CD4-positive, alpha-beta T cell treated with Interleukin-4 for 4 hours (primary cell): ENCODE results near the gene VIPR1.

ENCODE experiments used
- DNase-seq: peaks from one replicate; pipeline ENCODE4 v3.0.0-alpha.2; 2020

Gene VIPR1

DNA sequence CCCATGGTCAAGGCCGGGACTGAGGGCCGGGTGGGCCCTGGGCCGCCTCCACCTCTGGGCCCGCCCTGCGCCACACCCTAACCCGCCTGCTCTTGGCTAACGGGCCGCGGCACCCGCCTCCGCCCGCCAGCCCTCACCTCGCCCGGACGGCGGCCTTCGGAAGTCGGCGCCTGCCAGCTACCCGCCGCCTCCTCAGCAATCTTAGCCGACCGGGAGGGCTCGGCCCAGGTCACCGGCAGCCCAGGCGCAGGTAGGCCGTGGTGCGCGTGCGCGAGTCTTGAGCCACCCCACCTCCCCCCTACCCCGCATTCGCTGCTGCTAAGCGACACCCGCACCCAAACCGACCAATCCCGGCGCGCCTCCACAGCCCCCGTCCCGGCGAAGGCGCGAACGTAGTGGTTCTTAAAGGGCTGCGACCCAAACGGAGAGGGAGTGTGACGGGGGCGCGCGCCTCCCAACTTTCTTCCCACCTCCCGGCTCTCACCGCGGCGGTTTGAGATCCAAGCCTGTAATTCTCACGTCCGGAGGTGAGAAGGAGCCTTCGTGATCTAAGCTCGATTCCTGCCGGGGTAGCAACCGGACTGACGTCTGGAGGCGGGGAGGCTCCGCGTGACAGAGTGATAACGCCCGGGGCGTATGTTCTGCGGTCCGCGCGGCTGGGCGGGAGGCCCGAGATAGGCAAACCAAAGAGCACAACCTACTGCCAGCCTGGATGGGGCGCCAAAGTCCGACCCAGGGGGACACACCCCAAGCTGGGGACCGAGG is 79.4 kb downstream of the VIPR1 start, which contains the start of gene SEC22C:
Gene SEC22C (minus strand): TSS at position 259 of the 765 bp plus-strand sequence. CDS start 12,921 bp downstream, outside the sequence.
- DNase-seq, result peak; percentile 95

DNA sequence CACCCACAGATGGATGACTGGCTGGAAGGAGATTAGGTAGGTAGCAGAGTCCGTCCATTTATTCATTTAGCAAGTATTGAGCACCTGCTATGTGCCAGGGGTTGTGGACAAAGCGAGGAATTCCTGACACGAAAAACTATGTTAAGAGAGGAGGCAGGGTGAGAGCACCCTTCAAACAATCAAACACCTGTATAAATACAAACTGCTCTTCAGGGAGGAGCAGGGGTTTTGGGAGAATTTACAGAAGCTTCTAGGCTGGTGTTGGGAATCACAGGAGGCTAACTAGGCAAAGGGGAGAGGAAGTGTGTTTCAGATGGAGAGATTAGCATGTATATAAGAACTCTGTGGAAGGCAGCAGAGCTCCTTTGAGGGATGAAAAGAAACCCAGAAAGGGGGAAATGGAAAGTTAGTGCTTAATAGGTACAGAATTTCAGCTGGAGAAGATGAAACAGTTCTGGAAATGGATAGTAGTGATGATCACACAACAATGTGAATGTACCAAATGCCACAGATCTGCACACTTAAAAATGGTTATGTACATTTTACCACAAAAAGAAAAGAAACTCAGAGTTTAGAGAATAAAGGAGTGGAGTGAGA is 80.1 kb downstream of the VIPR1 start:
- DNase-seq, result no peak
